Kidney (tissue), 14 donors: ENCODE results near the gene RTN3. TPM values are rescaled to one million over a fixed set of nuclear protein-coding genes. Genes with fewer than 3 reads are reported as not detected.
"Not testable (repeated sequence)": the region's sequence is repeated elsewhere in the genome, so short reads cannot be mapped to it uniquely, and the experiment has no call there.

Experiments
- DNase-seq, 5 donors: peaks; one replicate each; pipeline ENCODE4 v3.0.0-alpha.2; 2013 to 2020
- FAIRE-seq: peaks from 2 replicates; lab custom pipeline; 2012; peaks lifted over from hg19 to GRCh38; lab: Jason Lieb, UNC
- H3K27ac ChIP-seq, 2 donors: one replicate each; pipeline ENCODE4 v1.7.0; 2013; ENCODE audit warnings: low read depth in 2 of 2, low read length in 2 of 2, inconsistent platforms in 1 of 2
- H3K27me3 ChIP-seq: one replicate; pipeline ENCODE4 v1.7.1; 2013; ENCODE audit warnings: low read length, inconsistent platforms; ENCODE audit not compliant: control insufficient read depth, insufficient read depth
- H3K36me3 ChIP-seq, 3 donors: one replicate each; pipeline versions ENCODE4 v1.7.0 to v1.7.1; 2013; ENCODE audit warnings: low read length in 3 of 3, control low read depth in 1 of 3, inconsistent platforms in 1 of 3; ENCODE audit not compliant: insufficient read depth in 3 of 3, control insufficient read depth in 2 of 3
- H3K4me1 ChIP-seq, 3 donors: one replicate each; pipeline versions ENCODE4 v1.7.0 to v1.7.1; 2013; ENCODE audit warnings: low read length in 3 of 3, inconsistent platforms in 1 of 3, low read depth in 1 of 3; ENCODE audit not compliant: control insufficient read depth in 2 of 3, insufficient read depth in 2 of 3
- H3K4me3 ChIP-seq, 3 donors: one replicate each; pipeline versions ENCODE4 v1.7.0 to v1.8.1; 2013; ENCODE audit warnings: low read length in 3 of 3, control low read depth in 1 of 3, inconsistent platforms in 1 of 3
- H3K9ac ChIP-seq, 3 donors: one replicate each; pipeline versions ENCODE4 v1.7.0 to v1.7.1; 2013; ENCODE audit warnings: low read length in 3 of 3, control low read depth in 1 of 3, inconsistent platforms in 1 of 3
- H3K9me3 ChIP-seq, 3 donors: one replicate each; pipeline versions ENCODE4 v1.7.0 to v1.7.1; 2013; ENCODE audit warnings: low read length in 3 of 3, control low read depth in 1 of 3, inconsistent platforms in 1 of 3; ENCODE audit not compliant: control insufficient read depth in 2 of 3, insufficient read depth in 1 of 3
- intact Hi-C: fragments of 100-400 bp; cut with DNase I; formaldehyde crosslinking; loops from one replicate; pipeline ENCODE4 v1.11.1; 2022
- polyA plus RNA-seq: library from polyadenylated mRNA; stranded (reverse); fragments of 350-450 nt; fragmentation: Illumina TruSeq; extraction: RNeasy Lipid Tissue Mini Kit (QIAGEN cat#74804); gene quantifications from one replicate; pipeline ENCODE4 v1.2.3, GENCODE V29; 2014; ENCODE audit warnings: low read depth, low replicate concordance; ENCODE audit not compliant: insufficient read depth
- total RNA-seq: library from RNA; stranded (reverse); fragmentation: NEBNext Ultra II Directional; extraction: Animal tissue kit (Norgen Biotek cat#: 25700); gene quantifications from one replicate; pipeline ENCODE4 v1.2.1, GENCODE V29; 2021
- TF ChIP-seq, protein P1 (sequence below): IDR thresholded peaks from 3 replicates; pipeline ENCODE4 v1.5.1; 2012; ENCODE audit warnings: mild to moderate bottlenecking, moderate library complexity, borderline replicate concordance; ENCODE audit not compliant: insufficient read depth; ENCODE audit errors: extremely low read depth
- donor health status: control.
- donor health status: control.
- donor health status: control.
- donor health status: control.
- donor health status: control.
- donor health status: DM: yes; HTN: yes; CAD: no.
- donor health status: Normal renal cell carcinoma (clear cell type).

RTN3 gene
- total and polyA plus RNA-seq, 2 donors from 2014 or later, result 93.1 to 109 TPM

DNA sequence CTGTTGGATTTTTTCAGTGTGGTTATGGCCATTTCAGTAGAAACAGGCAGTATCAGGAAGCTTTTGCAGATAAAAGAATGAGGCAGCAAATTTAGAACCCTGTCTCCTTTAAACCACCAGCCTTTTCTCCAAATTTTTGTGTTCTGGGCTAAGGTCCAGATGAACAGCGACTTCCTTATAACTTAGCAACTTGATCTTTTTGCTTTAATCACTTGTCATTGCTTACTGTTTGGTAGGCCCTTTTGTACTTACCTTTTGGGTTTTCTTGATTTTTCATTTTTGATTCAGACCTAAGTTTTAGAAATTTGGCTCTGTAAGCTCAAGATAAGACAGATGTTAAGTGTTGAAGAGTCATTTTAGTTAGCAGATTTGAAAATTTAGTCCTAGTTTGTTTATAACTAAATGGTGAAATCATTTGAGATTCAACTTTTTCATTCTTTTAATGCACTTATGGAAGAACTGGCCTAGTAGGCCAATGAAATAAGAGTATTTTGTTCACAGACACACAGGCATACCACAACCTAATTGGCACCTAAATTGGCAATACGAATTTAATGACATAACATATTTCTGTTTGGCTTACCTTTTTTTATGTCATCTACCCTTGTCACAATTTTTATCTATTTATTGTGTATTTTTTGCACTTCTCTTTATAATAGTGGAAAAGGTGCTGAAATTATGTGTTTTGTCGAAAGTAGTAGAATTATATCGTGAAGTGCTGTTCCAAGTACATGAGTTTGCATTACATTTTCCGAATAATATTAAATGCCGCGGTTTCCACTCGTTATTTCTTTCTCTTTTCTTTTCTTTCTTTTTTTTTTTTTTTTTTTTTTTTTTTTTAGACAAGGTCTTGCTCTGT lies 2.1 kb downstream of the RTN3 start:
- TF ChIP-seq, protein P1, sequence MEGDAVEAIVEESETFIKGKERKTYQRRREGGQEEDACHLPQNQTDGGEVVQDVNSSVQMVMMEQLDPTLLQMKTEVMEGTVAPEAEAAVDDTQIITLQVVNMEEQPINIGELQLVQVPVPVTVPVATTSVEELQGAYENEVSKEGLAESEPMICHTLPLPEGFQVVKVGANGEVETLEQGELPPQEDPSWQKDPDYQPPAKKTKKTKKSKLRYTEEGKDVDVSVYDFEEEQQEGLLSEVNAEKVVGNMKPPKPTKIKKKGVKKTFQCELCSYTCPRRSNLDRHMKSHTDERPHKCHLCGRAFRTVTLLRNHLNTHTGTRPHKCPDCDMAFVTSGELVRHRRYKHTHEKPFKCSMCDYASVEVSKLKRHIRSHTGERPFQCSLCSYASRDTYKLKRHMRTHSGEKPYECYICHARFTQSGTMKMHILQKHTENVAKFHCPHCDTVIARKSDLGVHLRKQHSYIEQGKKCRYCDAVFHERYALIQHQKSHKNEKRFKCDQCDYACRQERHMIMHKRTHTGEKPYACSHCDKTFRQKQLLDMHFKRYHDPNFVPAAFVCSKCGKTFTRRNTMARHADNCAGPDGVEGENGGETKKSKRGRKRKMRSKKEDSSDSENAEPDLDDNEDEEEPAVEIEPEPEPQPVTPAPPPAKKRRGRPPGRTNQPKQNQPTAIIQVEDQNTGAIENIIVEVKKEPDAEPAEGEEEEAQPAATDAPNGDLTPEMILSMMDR, result no peak
- H3K9ac ChIP-seq, result no peak overlapping the region

DNA sequence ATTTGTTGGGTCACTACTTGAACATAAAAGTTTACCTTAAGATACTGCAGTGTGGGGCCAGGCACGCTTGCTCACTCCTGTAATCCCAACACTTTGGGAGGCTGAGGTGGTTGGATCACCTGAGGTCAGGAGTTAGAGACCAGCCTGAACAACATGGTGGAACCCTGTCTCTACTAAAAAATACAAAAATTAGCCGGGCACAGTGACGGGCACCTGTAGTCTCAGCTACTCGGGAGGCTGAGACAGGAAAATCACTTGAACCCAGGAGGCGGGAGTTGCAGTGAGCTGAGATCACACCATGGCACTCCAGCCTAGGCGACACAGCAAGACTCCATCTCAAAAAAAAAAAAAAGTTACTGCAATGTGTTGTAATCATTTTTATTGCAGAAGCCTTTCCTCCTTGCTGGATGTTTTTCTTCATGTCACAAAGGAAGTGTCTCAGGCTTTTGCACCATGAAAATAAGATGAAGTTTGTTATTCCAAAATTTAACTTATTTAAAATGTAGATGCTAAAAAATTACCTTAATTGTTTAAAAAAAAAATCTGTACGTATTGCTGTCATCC lies 3.9 kb downstream of the RTN3 start:
- FAIRE-seq, H3K27ac ChIP-seq: not testable (repeated sequence)

More for the DNA sequence above, 2.1 kb downstream of the RTN3 start:
- no peaks in the 10 kb centered on the region for H3K9me3 ChIP-seq
- no peaks in the 10 kb centered on the region for H3K27me3 ChIP-seq
- no peak for FAIRE-seq
- H3K4me1 ChIP-seq, result peaks cover 0 to 10% (median 2%) of the 10 kb centered on the region in 3 donors
- no peaks in the 10 kb centered on the region for H3K36me3 ChIP-seq
- intact Hi-C loops, result no loop called here
- H3K4me3 ChIP-seq, result peak overlapping the region; percentile 79 to 91 (median 81)
- H3K27ac ChIP-seq, result no peak overlapping the region
- peak in 1 of 5 donors; percentile 43 for DNase-seq

DNA sequence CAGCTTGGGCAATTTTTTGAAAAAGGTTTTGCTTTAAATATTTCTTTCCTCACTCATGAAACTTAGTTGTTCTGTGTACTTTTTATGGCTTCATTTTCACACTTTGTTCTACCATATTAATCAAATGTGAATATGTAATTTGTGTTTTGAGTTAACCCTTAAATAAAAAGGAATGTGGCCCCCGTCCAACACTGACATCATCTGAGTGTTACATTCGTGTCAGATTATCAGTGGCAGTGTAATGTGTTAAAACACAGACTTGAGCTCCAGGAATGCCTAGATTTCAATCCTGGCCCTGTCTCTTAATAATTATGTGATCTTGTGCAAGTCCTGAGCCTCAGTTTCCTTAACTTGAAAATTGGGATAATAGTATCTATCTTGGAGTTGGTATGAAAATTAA lies 5.6 kb downstream of the RTN3 start:
- H3K36me3 ChIP-seq, result no peaks in the 10 kb centered on the region
- FAIRE-seq (no peak), DNase-seq (no peak)
- no peak overlapping the region for H3K27ac ChIP-seq
- H3K4me1 ChIP-seq, result peaks cover 0 to 10% (median 2%) of the 10 kb centered on the region in 3 donors
- TF ChIP-seq, protein P1, result no peak
- no peaks in the 10 kb centered on the region for H3K9me3 ChIP-seq
- H3K9ac ChIP-seq, result no peak overlapping the region
- no peak overlapping the region for H3K4me3 ChIP-seq
- H3K27me3 ChIP-seq, result no peaks in the 10 kb centered on the region
- intact Hi-C loops, result no loop called here

More for the DNA sequence above, 3.9 kb downstream of the RTN3 start:
- intact Hi-C loops, H3K4me3 ChIP-seq, H3K36me3 ChIP-seq, H3K9ac ChIP-seq, DNase-seq, H3K9me3 ChIP-seq, H3K27me3 ChIP-seq: not testable (repeated sequence)
- H3K4me1 ChIP-seq, result peaks cover 0 to 10% (median 2%) of the 10 kb centered on the region in 3 donors

DNA sequence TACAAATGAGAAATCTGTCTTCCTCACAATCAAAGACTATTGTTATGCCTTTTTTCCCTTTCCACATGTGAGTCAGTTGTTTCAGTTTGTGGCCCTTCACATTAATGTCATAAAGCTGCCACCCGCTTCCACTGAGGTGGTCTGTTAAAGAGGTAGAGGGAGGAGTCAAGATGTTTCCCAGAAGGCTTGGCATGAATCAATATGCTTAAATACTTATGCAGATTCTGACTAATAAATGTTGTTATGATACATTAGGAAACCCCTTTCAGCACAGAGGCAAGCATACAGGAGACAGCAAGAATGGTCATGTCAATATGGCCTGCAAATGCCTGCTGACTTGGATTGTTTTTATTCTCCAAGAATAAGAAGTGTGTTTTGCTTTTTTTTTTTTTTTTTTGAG lies 6.5 kb downstream of the RTN3 start:
- FAIRE-seq (no peak), DNase-seq (no peak)
- no peaks in the 10 kb centered on the region for H3K9me3 ChIP-seq
- H3K27ac ChIP-seq, result no peak overlapping the region
- intact Hi-C loops, result no loop called here
- H3K36me3 ChIP-seq, result no peaks in the 10 kb centered on the region
- no peak overlapping the region for H3K9ac ChIP-seq
- no peaks in the 10 kb centered on the region for H3K27me3 ChIP-seq
- TF ChIP-seq, protein P1, result no peak
- peaks cover 0 to 8% (median 2%) of the 10 kb centered on the region in 3 donors for H3K4me1 ChIP-seq
- H3K4me3 ChIP-seq, result no peak overlapping the region
